GM12865 (cell line): Measurements from ENCODE around the gene HDAC3.
A peak's percentile ranks its signal among the peaks of the same experiment; 100 is the strongest.
"Not testable (repeated sequence)": the region's sequence is repeated elsewhere in the genome, so short reads cannot be mapped to it uniquely, and the experiment has no call there.

ENCODE experiments used
- DNase-seq: peaks from one replicate; pipeline ENCODE4 v3.0.0; 2010; ENCODE audit warnings: low read depth
- H3K4me3 ChIP-seq: 2 replicates; pipeline ENCODE4 v1.5.1; 2011; ENCODE audit warnings: mild to moderate bottlenecking, low read depth, low read length, control low read depth
- TF ChIP-seq, protein P1 (sequence below): IDR thresholded peaks from 2 replicates; pipeline ENCODE4 v1.5.1; 2011; ENCODE audit warnings: low read length, control low read depth, low read depth, inconsistent platforms; ENCODE audit not compliant: insufficient read depth; ENCODE audit errors: missing control alignments

HDAC3 gene

DNA sequence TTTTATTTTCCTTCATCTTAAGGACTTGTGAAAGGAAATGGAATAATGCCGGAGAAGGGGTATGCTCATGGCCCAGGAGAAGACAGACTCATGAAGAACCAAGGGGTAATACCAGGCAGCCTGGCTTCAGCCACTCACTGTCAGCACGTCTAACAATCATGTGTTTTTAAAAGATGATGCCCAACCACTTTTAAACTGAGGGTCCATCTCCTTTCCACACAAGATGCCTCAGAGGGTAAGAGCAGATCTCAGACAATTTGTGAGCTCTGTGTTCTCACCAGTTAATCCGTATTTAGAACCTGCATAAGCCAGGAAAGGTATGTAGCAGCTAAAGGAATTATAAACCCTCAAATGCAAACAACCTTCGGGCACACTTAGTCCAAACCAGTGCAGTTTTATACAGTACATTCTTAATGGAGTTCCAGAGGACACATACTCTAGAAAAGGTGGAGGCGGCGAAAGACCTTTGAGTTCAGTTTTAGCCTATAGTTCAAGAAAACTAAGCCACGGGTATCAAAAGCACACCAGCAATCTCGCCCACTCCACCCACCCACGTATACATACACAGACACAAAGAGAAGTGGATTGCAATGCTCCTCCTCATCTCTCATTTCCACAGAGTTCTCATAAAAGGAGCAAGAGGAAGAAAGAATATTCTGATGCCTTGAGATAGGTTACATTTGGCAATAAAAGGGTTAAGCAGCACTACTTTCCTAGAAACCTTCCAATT, 20.5 kb downstream of the HDAC3 start:
- H3K4me3 ChIP-seq: peak overlapping the region; percentile 63
- no peak for DNase-seq
- TF ChIP-seq, protein P1, sequence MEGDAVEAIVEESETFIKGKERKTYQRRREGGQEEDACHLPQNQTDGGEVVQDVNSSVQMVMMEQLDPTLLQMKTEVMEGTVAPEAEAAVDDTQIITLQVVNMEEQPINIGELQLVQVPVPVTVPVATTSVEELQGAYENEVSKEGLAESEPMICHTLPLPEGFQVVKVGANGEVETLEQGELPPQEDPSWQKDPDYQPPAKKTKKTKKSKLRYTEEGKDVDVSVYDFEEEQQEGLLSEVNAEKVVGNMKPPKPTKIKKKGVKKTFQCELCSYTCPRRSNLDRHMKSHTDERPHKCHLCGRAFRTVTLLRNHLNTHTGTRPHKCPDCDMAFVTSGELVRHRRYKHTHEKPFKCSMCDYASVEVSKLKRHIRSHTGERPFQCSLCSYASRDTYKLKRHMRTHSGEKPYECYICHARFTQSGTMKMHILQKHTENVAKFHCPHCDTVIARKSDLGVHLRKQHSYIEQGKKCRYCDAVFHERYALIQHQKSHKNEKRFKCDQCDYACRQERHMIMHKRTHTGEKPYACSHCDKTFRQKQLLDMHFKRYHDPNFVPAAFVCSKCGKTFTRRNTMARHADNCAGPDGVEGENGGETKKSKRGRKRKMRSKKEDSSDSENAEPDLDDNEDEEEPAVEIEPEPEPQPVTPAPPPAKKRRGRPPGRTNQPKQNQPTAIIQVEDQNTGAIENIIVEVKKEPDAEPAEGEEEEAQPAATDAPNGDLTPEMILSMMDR: no peak

DNA sequence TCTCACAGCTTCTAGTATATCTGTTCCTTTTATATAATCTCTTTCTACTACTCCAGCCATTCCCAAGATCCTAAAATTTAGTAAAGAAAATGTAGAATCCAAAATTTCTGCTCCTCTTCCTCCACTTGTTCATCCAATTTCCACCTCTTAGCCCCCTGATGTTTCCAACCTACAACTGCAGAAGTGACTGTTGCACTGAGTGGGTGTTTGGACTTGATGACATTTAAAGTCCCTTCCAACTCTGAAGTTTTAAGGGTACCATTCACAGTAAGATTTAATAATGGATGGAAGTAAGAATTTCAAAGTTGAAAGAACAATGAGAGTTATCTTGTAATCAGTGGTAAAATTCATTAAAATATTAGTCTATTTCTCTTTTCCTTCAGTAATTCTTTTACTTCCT, 23.3 kb downstream of the HDAC3 start:
- TF ChIP-seq, protein P1: no peak
- DNase-seq: no peak
- no peak overlapping the region for H3K4me3 ChIP-seq

DNA sequence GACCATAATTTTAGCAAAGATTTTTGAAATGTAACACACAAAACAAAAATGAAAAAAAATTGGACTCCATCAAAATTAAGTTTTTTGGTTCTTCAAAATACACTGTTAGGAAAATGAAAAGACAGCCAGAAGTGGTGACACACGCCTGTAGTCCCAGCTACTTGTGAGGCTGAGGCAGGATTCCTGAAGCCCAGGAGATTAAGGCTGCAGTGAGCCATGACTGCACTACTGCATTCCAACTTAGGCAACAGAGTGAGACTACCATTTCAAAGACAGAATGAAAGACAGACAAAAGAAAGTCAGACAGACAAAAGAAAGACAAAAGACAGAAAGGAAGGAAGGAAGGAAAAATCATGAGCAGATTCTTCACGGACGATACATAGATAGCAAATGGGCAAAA, 25.4 kb downstream of the HDAC3 start:
- H3K4me3 ChIP-seq: no peak overlapping the region
- TF ChIP-seq, protein P1: no peak
- no peak for DNase-seq

DNA sequence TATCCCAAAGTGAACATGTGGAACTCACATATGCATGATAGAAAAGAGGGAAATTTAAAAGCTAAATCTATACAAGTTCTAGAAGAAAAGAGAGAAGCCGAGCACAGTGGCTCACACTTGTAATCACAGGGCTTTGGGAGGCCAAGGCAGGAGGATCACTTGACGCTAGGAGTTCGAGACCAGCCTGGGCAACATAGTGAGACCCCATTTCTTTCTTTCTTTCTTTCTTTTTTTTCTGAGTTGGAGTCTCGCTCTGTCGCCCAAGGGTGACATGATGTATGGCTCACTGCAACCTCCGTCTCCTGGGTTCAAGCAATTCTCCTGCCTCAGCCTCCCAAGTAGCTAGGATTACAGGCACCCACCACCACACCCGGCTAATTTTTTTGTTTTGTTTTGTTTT, 26.7 kb downstream of the HDAC3 start:
- H3K4me3 ChIP-seq, DNase-seq: not testable (repeated sequence)

DNA sequence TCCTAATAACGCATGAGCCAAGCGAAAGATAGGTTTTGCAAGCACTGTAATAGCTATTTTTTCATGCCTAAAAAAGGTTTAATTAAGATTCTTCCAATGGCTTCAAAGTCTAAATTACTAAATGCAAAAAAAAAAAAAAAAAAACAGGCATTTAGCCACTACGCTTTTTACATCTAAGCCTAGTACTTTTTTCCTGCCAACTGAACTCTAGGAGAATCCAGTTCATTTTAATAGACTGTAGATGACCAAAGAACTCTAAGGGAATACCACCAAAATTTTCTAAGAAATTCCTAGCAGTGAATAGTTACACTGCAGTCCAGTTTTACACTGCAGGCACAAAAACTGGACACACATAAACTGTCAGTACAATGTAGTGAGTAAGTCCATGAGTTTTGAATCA, 27.6 kb downstream of the HDAC3 start:
- TF ChIP-seq, protein P1: no peak
- H3K4me3 ChIP-seq: no peak overlapping the region
- no peak for DNase-seq

DNA sequence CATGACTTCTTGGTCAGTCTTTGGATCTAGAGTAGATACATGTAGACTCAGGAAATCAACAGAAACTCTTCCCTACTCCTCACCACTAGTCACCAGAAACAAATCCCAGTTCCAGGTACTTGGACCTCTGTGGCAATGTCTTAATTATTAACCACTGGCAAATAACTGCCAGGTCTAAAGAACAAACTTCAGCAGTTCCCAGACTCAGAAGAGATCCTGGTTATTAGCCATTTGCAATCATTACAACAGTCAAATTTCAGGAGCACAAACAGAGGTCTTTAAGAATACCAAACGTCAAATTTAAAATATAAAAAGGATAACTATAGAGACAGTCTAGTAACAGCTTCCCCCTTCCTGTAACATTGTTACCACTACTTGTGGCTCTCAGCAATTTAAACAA, 28.1 kb downstream of the HDAC3 start:
- TF ChIP-seq, protein P1: no peak
- no peak for DNase-seq
- no peak overlapping the region for H3K4me3 ChIP-seq

DNA sequence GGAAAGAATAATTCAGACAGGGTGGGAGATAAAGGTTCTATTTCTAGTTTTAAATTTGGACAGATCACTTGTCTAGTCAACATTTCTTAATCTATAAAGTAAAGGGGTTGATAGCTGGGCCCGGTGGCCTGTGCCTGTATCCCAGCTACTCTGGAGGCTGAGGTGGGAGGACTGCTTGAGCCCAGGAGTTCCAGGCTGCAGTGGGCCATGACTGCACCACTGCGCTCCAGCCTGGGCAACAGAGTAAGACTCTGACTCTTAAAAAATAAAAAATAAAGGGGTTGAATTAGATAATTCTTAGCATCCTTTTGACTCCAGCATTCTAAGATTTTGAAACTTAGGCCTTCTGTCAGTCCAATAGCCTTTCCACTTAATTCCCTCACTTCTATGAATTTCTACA, 28.6 kb downstream of the HDAC3 start:
- no peak for DNase-seq
- TF ChIP-seq, protein P1: no peak
- no peak overlapping the region for H3K4me3 ChIP-seq
